GM12875 (cell line): Measurements from ENCODE around the gene SMARCD1.

Experiments
- H3K4me3 ChIP-seq: one replicate; pipeline ENCODE4 v1.5.1; 2011; ENCODE audit warnings: low read depth, low read length, control low read depth
- TF ChIP-seq, protein P1 (sequence below): IDR thresholded peaks from 2 replicates; pipeline ENCODE4 v1.5.1; 2011; ENCODE audit warnings: low read depth, mild to moderate bottlenecking, control low read depth, inconsistent platforms, low read length, moderate library complexity, borderline replicate concordance; ENCODE audit not compliant: insufficient read depth

Gene SMARCD1

DNA sequence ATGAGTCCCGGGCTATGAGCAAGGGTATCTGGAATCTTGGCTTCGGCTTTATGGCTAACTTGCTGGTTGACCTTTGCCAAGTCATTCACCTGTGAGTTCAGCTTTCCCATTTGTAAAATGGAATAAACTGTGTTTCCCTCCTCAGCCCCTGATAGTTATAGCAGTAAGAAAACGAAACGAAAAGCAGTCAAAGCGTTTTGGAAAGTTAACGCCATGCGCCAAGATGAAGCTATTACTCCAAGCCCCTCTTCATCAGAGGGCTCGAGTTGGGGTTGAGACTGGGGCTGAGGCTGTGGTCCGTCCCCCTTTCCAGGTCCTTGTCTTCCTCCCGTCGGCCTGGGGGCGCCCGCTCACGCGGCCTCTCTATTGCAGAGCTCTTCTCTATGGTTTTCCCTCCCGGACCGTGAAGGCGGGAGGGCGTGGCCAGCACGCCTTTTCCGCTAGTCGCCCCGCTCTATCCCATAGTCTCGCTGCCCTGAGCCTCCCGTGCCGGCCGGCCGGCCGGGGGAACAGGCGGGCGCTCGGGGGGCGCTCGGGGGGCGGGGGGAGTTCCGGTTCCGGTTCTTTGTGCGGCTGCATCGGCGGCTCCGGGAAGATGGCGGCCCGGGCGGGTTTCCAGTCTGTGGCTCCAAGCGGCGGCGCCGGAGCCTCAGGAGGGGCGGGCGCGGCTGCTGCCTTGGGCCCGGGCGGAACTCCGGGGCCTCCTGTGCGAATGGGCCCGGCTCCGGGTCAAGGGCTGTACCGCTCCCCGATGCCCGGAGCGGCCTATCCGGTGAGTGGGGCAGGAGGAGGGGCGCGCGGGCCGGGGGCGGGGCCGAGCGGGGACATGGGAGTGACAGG is at the start of gene SMARCD1:
Gene SMARCD1, plus strand, starts transcription at position 568 of the 840 bp plus-strand sequence. Its CDS starts 28 bp downstream, at position 596.
- H3K4me3 ChIP-seq, result peak within 1 kb of the TSS; percentile 83
- TF ChIP-seq, protein P1, sequence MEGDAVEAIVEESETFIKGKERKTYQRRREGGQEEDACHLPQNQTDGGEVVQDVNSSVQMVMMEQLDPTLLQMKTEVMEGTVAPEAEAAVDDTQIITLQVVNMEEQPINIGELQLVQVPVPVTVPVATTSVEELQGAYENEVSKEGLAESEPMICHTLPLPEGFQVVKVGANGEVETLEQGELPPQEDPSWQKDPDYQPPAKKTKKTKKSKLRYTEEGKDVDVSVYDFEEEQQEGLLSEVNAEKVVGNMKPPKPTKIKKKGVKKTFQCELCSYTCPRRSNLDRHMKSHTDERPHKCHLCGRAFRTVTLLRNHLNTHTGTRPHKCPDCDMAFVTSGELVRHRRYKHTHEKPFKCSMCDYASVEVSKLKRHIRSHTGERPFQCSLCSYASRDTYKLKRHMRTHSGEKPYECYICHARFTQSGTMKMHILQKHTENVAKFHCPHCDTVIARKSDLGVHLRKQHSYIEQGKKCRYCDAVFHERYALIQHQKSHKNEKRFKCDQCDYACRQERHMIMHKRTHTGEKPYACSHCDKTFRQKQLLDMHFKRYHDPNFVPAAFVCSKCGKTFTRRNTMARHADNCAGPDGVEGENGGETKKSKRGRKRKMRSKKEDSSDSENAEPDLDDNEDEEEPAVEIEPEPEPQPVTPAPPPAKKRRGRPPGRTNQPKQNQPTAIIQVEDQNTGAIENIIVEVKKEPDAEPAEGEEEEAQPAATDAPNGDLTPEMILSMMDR, result peak; percentile 73

DNA sequence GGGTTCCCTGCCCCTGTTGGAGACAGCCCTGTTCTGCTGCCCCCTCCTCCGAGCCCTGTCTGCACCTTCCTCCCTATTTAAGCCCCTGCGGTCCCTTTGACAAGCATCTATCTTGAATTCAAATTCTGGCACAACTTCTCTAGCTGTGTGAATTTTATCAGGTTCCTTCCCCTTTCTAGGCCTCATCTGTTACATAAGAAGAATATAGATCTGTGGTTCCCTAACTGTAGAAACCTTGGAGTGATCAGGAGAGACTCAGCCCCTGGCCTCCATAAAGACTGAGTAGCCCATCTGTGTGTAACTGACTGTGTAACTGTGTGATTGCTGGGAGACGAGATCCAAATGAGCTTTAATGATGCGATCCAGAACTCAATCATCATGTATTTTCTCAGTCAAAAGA is 46.8 kb upstream of the SMARCD1 start:
- no peak overlapping the region for H3K4me3 ChIP-seq
- TF ChIP-seq, protein P1, result no peak

GRCh38 chr12:50039151-50039835 is 45.8 kb upstream of the SMARCD1 start:
- TF ChIP-seq, protein P1, result peak; percentile 90
- H3K4me3 ChIP-seq, result no peak overlapping the region

DNA sequence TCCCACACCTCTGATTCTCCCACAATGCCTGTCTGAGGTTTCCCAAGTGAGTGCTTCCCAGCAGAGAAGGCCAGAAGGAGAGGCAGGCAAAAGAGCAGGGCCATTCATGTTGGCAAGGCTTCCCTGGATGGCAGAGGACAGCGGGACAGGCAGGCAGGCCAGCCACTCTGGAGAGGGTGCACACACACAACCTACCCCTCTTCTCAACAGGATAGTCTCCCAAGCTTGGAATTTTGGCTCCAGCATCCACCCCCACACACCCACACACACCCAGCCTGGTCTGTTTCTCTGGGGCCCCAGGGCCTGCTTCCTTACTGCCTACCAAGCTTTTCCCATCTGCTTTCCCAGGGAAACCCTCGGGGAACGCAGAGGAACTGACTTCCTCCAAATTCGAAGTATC is 44.5 kb upstream of the SMARCD1 start:
- no peak overlapping the region for H3K4me3 ChIP-seq
- TF ChIP-seq, protein P1, result no peak

DNA sequence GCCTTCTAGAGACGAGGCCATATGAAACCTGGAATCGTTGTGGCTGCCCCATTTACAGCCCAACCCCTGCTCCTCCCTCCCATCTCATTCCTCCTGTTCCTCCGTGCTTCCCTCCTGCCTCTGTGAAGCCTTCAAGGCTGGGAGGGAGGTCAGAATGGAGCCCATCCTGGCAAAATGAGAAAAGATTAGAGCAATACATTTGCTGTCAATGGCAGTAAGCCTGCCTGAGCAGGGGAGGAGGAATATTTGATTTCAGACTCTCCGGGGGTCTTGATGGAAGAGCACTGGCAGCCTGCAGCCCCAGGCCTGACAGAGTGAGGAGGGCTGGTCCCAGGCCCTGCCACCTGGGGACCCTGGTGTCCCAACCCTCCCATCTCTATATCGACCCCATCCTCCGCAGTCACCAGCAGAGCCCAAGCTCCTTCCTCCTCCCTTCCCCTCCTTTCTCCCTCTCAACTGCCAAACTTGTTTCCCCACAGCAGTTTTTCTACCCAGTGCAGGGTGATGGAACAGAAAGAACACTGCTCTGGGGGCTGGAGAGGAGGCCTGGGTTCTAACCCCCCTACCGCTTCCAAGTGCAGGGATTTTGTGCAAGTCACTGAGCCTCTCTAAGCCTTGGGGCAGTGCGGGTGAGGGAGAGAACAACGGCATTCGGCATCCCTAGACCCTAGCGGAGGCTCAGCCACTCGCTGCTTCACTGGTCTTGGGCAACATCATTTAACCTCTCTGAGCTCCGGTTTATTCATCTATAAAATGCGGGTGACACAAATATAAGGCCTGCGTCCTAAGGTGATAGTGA is 43.9 kb upstream of the SMARCD1 start:
- TF ChIP-seq, protein P1, result no peak

GRCh38 chr12:50041962-50042361 is 43.2 kb upstream of the SMARCD1 start:
- no peak overlapping the region for H3K4me3 ChIP-seq
- TF ChIP-seq, protein P1, result no peak

More for the DNA sequence above, 43.9 kb upstream of the SMARCD1 start:
- no peak overlapping the region for H3K4me3 ChIP-seq
